Glutamatergic neuron (in vitro differentiated cells): ENCODE measurements around the gene CPXM2. TPM values are rescaled to one million over a fixed set of nuclear protein-coding genes. Genes with fewer than 3 reads are reported as not detected.

Experiments used
- DNase-seq: peaks from one replicate; pipeline ENCODE4 v3.0.0; 2022
- H3K27ac Mint-ChIP-seq: one replicate; pipeline ENCODE4 v1.8.0; 2020; ENCODE audit warnings: mild to moderate bottlenecking, mixed read lengths, inconsistent platforms; ENCODE audit not compliant: unreplicated experiment
- H3K27me3 Mint-ChIP-seq: one replicate; pipeline ENCODE4 v1.8.0; 2020; ENCODE audit warnings: mild to moderate bottlenecking, moderate library complexity, mixed read lengths, inconsistent platforms; ENCODE audit not compliant: unreplicated experiment
- H3K36me3 Mint-ChIP-seq: one replicate; pipeline ENCODE4 v1.8.0; 2020; ENCODE audit warnings: mild to moderate bottlenecking, mixed read lengths, inconsistent platforms; ENCODE audit not compliant: unreplicated experiment
- H3K4me1 Mint-ChIP-seq: one replicate; pipeline ENCODE4 v1.8.0; 2020; ENCODE audit warnings: mild to moderate bottlenecking, low read depth, mixed read lengths, inconsistent platforms; ENCODE audit not compliant: unreplicated experiment
- H3K4me3 Mint-ChIP-seq: one replicate; pipeline ENCODE4 v1.8.0; 2020; ENCODE audit warnings: mild to moderate bottlenecking, mixed read lengths, inconsistent platforms; ENCODE audit not compliant: unreplicated experiment
- H3K9me3 Mint-ChIP-seq: one replicate; pipeline ENCODE4 v1.8.0; 2020; ENCODE audit warnings: mild to moderate bottlenecking, moderate library complexity, mixed read lengths, inconsistent platforms; ENCODE audit not compliant: unreplicated experiment
- CTCF ChIP-seq: fragments of 200-600 bp; sonication (generic); IDR thresholded peaks from one replicate; pipeline ENCODE4 v1.5.0; 2021; ENCODE audit not compliant: partially characterized antibody, unreplicated experiment
- total RNA-seq: library from RNA; stranded (reverse); fragmentation: NEBNext Ultra II Directional; extraction: Animal tissue kit (Norgen Biotek cat#: 25700); gene quantifications from one replicate; pipeline ENCODE4 v1.2.1, GENCODE V29; 2021; ENCODE audit not compliant: unreplicated experiment

Gene CPXM2
- total RNA-seq, 1 donor from 2014 or later, result not detected

GRCh38 chr10:123721441-123722049, 170.1 kb downstream of the CPXM2 start:
- Mint-ChIP-seq H3K27ac (no peak overlapping the region), H3K4me3 (no peak overlapping the region), H3K4me1 (no peaks in the 10 kb centered on the region), H3K36me3 (peaks cover 10% of the 10 kb centered on the region), H3K9me3 (no peaks in the 10 kb centered on the region), H3K27me3 (peaks cover 3% of the 10 kb centered on the region)
- no peak for TF ChIP-seq CTCF
- DNase-seq, result no peak

GRCh38 chr10:123720536-123720935, 171.1 kb downstream of the CPXM2 start:
- Mint-ChIP-seq H3K9me3 (no peaks in the 10 kb centered on the region), H3K36me3 (peaks cover 7% of the 10 kb centered on the region), H3K4me3 (no peak overlapping the region), H3K4me1 (no peaks in the 10 kb centered on the region), H3K27ac (no peak overlapping the region), H3K27me3 (peaks cover 3% of the 10 kb centered on the region)
- DNase-seq, result no peak
- no peak for TF ChIP-seq CTCF

GRCh38 chr10:123718544-123719060, 173.0 kb downstream of the CPXM2 start:
- DNase-seq, result no peak
- TF ChIP-seq CTCF, result no peak
- H3K27me3 Mint-ChIP-seq, result peaks cover 3% of the 10 kb centered on the region
- H3K9me3 Mint-ChIP-seq, result no peaks in the 10 kb centered on the region
- no peak overlapping the region for H3K27ac Mint-ChIP-seq
- H3K4me3 Mint-ChIP-seq, result no peak overlapping the region
- peaks cover 20% of the 10 kb centered on the region for H3K36me3 Mint-ChIP-seq
- no peaks in the 10 kb centered on the region for H3K4me1 Mint-ChIP-seq

GRCh38 chr10:123717336-123717735, 174.3 kb downstream of the CPXM2 start:
- H3K4me1 Mint-ChIP-seq, result no peaks in the 10 kb centered on the region
- no peak overlapping the region for H3K27ac Mint-ChIP-seq
- no peak overlapping the region for H3K4me3 Mint-ChIP-seq
- TF ChIP-seq CTCF, result no peak
- peaks cover 2% of the 10 kb centered on the region for H3K9me3 Mint-ChIP-seq
- DNase-seq, result no peak
- peaks cover 20% of the 10 kb centered on the region for H3K36me3 Mint-ChIP-seq
- H3K27me3 Mint-ChIP-seq, result peaks cover 3% of the 10 kb centered on the region

- Mint-ChIP-seq H3K27me3 (no peaks in the 10 kb centered on the region), H3K36me3 (peaks cover 20% of the 10 kb centered on the region), H3K4me1 (no peaks in the 10 kb centered on the region), H3K9me3 (peaks cover 2% of the 10 kb centered on the region), H3K27ac (no peak overlapping the region), H3K4me3 (no peak overlapping the region)
- no peak for DNase-seq
- TF ChIP-seq CTCF, result no peak
These were observed 176.1 kb downstream of the CPXM2 start for GRCh38 chr10:123715546-123715945.
